Muscle of leg (tissue), 11 donors: ENCODE results near the gene VANGL2. TPM values are rescaled to one million over a fixed set of nuclear protein-coding genes. Genes with fewer than 3 reads are reported as not detected.

Source experiments
- DNase-seq: peaks from one replicate; pipeline ENCODE4 v3.0.0; 2013
- H3K27ac ChIP-seq: one replicate; pipeline ENCODE4 v1.5.1; 2013; ENCODE audit warnings: mild to moderate bottlenecking, low read length, control low read depth
- H3K27me3 ChIP-seq: one replicate; pipeline ENCODE4 v1.6.1; 2013; ENCODE audit warnings: low read length; ENCODE audit not compliant: control insufficient read depth, insufficient read depth
- H3K36me3 ChIP-seq: one replicate; pipeline ENCODE4 v1.6.1; 2013; ENCODE audit warnings: low read length; ENCODE audit not compliant: control insufficient read depth, insufficient read depth
- H3K4me1 ChIP-seq: one replicate; pipeline ENCODE4 v1.6.1; 2013; ENCODE audit warnings: low read length; ENCODE audit not compliant: control insufficient read depth, insufficient read depth
- H3K4me3 ChIP-seq: one replicate; pipeline ENCODE4 v1.5.1; 2013; ENCODE audit warnings: low read length, control low read depth
- H3K9me3 ChIP-seq: replicated peaks from 2 replicates; pipeline ENCODE4 v1.6.1; 2013; ENCODE audit warnings: low read depth, low read length; ENCODE audit not compliant: control insufficient read depth
- WGBS: methylation state at CpG from one replicate; pipeline ENCODE4 v1.1.5; 2013; ENCODE audit warnings: missing lambda C conversion rate; ENCODE audit not compliant: insufficient coverage; 5-methylcytosine and 5-hydroxymethylcytosine counted together
- polyA plus RNA-seq, 8 donors: library from polyadenylated mRNA; unstranded; fragments of 120-200 nt; gene quantifications; one replicate each; pipeline versions ENCODE4 v1.2.1 to v1.2.3, GENCODE V29; 2013; ENCODE audit warnings: inconsistent platforms in 1 of 8, low replicate concordance in 1 of 8; ENCODE audit not compliant: insufficient read length in 8 of 8, insufficient read depth in 1 of 8
- total RNA-seq: library from RNA; stranded (reverse); fragments of 120-200 nt; gene quantifications from one replicate; pipeline ENCODE4 v1.2.4, GENCODE V29; 2013

Gene VANGL2
- total and polyA plus RNA-seq, 9 donors: 2.3 to 17.8 (median 10.8) TPM

DNA sequence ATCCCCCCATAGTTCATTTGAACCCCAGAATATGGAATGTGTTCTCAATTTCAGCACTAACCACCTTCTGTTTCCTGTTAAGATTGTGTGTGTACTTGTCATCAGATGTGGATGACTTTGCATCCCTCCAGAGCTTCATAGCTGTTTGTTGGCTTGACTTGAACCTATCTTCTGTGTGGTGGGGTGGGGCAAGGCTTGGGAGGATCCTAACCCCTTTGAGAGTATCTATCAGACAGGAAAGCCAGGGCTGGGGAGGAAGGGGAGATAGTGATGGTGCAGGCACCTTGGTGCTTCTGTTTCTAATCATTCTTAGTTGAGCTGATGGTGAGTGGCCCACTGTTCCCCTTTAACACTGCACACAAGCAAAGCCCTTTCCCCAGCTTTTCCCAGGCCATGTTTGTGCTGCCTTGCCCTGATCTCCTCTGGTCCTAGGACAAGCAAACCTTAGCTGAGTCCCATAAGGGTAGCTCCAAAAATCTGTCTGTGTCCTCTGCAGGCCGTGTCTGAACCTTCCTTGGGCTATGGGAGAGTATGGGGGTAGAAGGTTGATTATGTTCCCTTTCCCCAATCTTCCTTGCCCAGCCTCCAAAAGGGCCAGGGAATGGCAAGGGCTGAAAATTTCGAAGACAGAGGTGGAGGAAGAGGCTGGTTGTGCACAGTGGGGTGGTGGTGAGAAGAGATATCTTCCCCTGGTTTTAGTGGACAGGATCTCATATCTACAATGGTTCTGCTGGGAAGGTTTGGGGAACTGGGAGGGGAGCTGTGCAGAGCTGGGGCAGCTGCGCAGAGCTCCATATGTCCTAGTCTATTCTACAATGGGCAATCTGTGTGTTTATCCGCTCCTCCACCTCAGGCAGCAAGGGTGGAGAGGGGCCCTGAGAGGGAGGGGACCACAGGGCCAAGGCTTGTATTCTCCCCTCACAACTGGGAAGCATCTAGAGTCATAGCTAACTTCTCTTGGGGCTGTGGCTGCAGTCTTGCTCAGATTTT, 32.1 kb upstream of the VANGL2 start:
- 80% methylated on average over 1 of the region's 4 CpGs for WGBS
- no peaks in the 10 kb centered on the region for H3K36me3 ChIP-seq
- H3K27me3 ChIP-seq: peaks cover 6% of the 10 kb centered on the region
- H3K27ac ChIP-seq: no peak overlapping the region
- no peaks in the 10 kb centered on the region for H3K9me3 ChIP-seq
- DNase-seq: no peak
- peaks cover 22% of the 10 kb centered on the region for H3K4me1 ChIP-seq
- no peak overlapping the region for H3K4me3 ChIP-seq

DNA sequence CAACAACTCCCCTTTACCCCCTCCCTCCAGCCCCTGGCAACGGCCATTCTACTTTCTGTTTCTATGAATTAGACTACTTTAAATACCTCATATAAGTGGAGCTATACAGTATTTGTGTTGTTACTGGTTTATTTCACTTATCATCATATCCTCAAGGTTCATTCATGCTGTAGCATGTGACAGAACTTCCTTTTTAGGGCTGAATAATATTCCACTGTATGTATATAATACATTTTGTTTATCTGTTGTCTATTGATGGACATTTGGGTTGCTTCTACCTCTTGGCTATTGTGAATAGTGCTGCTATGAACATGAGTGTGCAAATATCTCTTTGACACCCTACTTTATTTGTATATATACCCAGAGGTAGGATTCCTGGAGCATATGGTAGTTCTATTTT, 31.3 kb upstream of the VANGL2 start:
- Histone ChIP-seq H3K27ac (no peak overlapping the region), H3K4me3 (no peak overlapping the region), H3K9me3 (no peaks in the 10 kb centered on the region), H3K36me3 (no peaks in the 10 kb centered on the region), H3K27me3 (peaks cover 6% of the 10 kb centered on the region), H3K4me1 (peaks cover 26% of the 10 kb centered on the region)
- no CpG with 5 or more reads among the region's 1 CpG for WGBS
- DNase-seq: no peak

DNA sequence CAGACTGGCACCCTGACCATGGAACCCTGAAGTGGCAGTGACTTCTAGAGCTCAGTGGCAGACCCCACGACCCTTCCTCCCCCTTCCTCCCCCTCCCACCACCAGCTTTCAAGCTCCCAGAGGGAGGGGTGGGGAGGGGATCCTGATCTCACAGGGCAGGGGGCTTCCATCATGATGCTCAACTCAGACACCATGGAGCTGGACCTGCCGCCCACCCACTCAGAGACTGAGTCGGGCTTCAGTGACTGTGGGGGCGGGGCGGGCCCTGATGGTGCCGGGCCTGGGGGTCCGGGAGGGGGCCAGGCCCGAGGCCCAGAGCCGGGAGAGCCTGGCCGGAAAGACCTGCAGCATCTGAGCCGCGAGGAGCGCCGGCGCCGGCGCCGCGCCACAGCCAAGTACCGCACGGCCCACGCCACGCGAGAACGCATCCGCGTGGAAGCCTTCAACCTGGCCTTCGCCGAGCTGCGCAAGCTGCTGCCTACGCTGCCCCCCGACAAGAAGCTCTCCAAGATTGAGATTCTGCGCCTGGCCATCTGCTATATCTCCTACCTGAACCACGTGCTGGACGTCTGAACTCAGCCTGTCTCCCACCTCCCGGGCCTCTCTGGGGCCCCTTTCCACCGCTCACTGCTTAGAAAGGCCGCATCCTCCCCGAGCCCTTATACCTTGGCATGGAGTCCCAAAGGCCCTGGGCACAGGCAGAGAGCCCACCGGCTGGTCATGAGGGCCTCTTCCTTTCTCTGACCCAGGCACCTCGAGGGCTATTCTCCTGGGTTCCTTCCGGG, 29.6 kb upstream of the VANGL2 start:
- H3K27me3 ChIP-seq: peaks cover 6% of the 10 kb centered on the region
- H3K36me3 ChIP-seq: no peaks in the 10 kb centered on the region
- WGBS: 48% methylated on average over 39 of the region's 42 CpGs
- no peak overlapping the region for H3K27ac ChIP-seq
- DNase-seq: no peak
- H3K4me3 ChIP-seq: no peak overlapping the region
- no peaks in the 10 kb centered on the region for H3K9me3 ChIP-seq
- H3K4me1 ChIP-seq: peaks cover 42% of the 10 kb centered on the region

DNA sequence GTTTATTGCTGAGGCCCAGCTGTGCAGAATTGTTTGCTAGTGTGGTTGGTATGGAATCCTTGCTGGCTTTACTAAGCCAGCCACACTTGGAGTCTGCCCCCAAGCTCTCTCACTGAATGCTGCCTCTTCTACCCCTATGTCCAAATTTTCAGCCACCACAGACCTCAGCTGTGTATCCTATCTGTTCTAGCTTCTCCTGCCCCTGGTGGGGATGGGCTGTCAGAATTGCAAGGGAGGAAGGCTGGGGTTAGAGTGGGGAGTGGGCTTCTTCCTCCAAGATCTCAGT, 29.1 kb upstream of the VANGL2 start:
- Histone ChIP-seq H3K27ac (no peak overlapping the region), H3K36me3 (no peaks in the 10 kb centered on the region), H3K9me3 (no peaks in the 10 kb centered on the region), H3K27me3 (peaks cover 6% of the 10 kb centered on the region), H3K4me3 (no peak overlapping the region), H3K4me1 (peaks cover 43% of the 10 kb centered on the region)
- DNase-seq: no peak

DNA sequence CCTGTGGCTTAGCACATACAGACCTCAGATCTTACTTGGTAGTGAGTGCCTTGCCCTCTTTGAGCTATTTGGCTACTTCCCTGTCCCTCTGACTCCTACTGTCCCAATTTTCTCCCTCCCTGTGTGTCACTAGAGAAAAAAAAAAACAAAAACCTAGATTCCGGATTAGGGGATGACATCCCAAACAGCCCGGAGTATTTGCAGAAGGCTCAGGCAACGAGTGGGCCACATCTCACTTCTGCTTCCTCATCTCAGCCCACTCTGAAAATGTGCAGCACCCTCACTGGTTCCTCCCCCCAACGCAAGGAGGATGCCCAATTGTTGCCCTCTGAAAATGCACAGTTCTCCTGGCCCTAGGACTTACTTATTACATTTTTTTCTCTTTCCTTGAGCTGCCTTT, 28.6 kb upstream of the VANGL2 start:
- Histone ChIP-seq H3K4me3 (no peak overlapping the region), H3K27ac (no peak overlapping the region), H3K36me3 (no peaks in the 10 kb centered on the region), H3K27me3 (peaks cover 6% of the 10 kb centered on the region), H3K4me1 (peaks cover 41% of the 10 kb centered on the region), H3K9me3 (no peaks in the 10 kb centered on the region)
- 78% methylated on average over 3 of the region's 4 CpGs for WGBS
- no peak for DNase-seq

DNA sequence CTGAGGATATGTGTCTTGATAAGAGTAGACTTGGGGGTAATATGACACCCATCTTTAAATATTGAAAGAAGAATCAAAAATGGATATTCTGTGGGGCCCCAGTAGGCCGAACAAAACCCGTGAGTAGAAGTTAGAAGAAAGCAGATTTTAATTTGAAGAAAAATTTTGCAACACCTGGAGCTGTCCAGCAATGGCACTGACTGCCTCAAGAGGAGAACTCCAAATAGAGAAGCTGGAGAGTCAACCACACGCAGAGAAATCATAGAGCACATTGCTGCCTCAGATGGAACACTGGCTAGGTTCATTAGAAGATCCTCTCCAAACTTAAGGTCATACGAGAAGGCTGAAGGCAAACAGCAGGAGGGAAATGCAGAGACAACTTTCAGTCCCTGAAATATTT, 26.7 kb upstream of the VANGL2 start:
- no peak for DNase-seq
- Histone ChIP-seq H3K27ac (no peak overlapping the region), H3K4me1 (peaks cover 38% of the 10 kb centered on the region), H3K27me3 (peaks cover 3% of the 10 kb centered on the region), H3K4me3 (no peak overlapping the region), H3K36me3 (no peaks in the 10 kb centered on the region), H3K9me3 (no peaks in the 10 kb centered on the region)
- 61% methylated on average over 4 of the region's 4 CpGs for WGBS

DNA sequence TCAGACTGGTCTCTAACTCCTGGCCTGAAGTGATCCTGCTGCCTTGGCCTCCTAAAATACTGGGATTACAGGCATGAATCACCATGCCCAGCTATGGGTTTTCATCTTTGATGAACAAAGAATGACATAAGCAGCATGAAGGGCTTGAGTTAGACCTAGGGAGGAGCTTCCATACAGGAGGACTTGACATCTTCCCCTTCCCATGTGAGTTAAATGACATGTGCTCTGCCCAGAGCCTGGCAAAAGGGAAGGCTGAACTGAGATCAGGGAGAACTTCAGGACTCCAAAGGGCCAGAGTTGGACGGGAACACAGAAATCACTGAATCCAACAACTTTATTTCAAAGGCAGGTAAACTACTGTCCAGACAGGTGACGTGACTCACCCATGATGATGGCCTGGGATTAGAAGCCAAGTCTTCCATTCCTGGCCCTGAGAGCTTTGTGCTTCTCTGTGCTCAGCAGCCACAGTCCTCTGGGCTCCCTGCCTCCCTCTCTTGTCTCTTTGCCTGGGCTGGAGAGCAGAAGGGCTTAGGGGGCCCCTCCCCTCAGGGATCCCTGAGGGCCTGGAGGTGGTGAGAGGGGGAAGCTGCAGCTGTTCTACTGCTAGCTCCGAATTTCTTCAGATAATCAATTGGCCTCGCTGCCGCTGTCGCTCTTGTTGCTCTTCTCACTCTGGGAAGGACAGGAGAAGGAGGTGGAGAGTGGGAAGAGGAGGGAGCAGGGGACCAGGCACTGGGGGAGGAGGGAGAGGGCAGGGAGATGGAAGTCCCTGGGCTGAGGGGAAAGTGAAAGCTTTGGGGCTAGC, 25.9 kb upstream of the VANGL2 start:
- Histone ChIP-seq H3K9me3 (no peaks in the 10 kb centered on the region), H3K27me3 (peaks cover 3% of the 10 kb centered on the region), H3K36me3 (no peaks in the 10 kb centered on the region), H3K4me1 (peaks cover 38% of the 10 kb centered on the region), H3K4me3 (no peak overlapping the region), H3K27ac (peak overlapping the region; percentile 74)
- DNase-seq: peak; percentile 89
- 11% methylated on average over 5 of the region's 6 CpGs for WGBS

DNA sequence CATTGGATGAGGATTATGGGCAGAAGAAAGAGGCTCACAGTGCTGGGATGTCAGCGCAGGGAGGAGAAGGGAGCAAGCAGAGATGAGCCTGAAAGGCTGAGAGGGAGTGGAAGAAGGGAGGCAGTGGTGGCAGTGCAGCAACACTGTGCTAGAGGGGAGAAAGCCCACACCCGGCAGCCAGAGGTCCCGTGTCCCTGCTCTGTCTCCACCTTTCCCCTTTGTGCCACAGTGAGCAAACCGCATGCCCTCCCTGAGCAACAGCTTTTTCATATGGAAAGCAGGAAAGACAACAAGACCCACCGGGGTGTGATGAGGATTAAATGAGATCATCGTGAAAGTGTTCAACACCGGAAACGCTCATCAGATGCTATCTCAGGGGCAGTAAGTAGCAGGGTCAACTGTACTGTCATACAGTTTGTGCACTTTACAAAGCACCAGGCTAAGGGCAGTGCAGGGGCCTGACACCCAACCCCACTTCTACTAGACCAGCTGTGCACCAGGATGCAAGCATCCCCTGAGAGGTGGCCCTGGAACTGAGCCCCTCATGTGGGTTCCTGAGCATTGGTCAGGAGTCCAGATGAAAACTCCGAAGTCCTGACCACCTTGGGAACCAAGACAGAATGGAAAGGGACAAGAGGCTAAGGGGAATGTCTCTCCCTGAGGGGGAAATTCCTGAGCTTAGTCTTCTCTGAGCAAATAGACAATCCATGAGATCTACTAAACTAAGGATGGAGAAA, 24.4 kb upstream of the VANGL2 start:
- no peak overlapping the region for H3K4me3 ChIP-seq
- H3K27ac ChIP-seq: peak overlapping the region; percentile 45

DNA sequence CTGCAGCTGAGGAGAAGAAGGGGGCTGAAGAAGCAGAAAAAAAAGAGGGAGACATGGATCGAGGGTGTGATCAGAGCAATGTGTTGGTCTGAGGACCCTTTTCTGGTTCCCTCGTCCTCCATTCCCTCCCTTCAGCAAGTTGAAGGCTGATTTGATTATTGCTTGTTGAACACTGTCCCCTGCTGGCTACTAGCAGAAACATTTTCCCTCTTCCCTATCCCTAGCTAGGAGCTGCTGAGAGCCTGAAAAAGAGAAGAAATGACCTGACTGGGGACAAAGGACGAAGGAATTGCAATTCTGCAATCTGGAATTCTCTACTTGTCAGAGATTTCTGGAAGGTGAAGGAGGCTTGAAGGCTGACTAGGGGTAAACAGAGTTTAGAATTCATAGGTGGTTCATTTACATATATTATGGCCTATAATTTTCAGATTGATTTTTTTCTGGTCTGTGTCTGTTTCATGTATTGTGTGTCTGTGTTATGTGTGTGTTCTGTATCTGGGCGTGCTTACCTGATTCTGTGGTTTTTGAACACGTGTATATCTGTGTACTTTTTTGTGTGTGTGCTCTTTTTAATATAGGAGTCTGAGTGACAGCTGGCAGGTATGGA, 23.7 kb upstream of the VANGL2 start:
- H3K9me3 ChIP-seq: no peaks in the 10 kb centered on the region
- no peak overlapping the region for H3K4me3 ChIP-seq
- no peaks in the 10 kb centered on the region for H3K36me3 ChIP-seq
- no peak overlapping the region for H3K27ac ChIP-seq
- WGBS: no CpG with 5 or more reads among the region's 5 CpGs
- DNase-seq: peak; percentile 85
- no peaks in the 10 kb centered on the region for H3K27me3 ChIP-seq
- H3K4me1 ChIP-seq: peaks cover 30% of the 10 kb centered on the region

More for the DNA sequence above, 24.4 kb upstream of the VANGL2 start:
- DNase-seq: peak; percentile 37
- H3K27me3 ChIP-seq: peaks cover 2% of the 10 kb centered on the region
- WGBS: 18% methylated on average over 6 of the region's 9 CpGs
- H3K4me1 ChIP-seq: peaks cover 36% of the 10 kb centered on the region
- H3K9me3 ChIP-seq: no peaks in the 10 kb centered on the region
- H3K36me3 ChIP-seq: no peaks in the 10 kb centered on the region
